GM18502 (cell line): ENCODE measurements around the gene CARD19.

Experiments
- ATAC-seq: cut with Tn5 transposase; IDR thresholded peaks from one replicate; pipeline ENCODE4 v1.9.1; 2021; ENCODE audit warnings: mild to moderate bottlenecking; ENCODE audit not compliant: unreplicated experiment, poor library complexity

CARD19 gene

DNA sequence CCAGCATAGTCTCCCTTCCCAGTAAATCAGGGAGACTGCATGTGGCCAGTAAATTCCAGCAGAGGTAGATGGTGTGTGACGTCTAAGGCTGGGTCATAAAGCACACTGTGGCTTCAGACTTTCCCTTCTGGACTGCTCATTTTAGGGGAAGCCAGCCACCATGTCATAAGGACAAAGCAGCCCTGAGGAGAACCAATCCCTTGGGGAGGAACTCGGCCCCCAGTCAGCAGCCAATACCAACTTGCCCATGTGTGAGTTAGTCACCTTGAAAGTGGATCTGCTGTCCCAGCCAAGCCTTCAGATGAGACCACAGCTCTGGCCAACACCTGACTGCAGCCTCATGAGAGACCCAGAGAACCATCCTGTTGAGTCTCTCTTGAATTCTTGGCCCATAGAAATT is 52.7 kb downstream of the CARD19 start:
- no peak for ATAC-seq

DNA sequence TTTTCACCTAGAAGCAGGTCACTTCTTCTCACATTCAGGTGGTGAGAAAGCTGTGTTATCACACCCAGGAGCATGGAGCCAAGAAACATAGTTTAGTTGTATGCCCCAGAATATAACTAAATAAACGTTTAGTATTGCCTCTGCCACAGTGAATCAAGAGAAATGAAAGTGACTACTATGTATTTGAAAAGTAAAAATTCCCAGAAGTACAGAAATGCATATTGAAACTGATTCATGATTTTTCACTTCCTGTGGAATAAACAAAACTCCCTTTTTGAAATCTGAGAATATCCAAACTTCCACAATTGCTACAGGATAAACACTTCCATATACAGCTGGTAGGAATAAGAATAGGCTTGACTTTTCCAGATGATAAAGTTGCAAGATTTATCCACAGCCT is 53.3 kb downstream of the CARD19 start:
- no peak for ATAC-seq

DNA sequence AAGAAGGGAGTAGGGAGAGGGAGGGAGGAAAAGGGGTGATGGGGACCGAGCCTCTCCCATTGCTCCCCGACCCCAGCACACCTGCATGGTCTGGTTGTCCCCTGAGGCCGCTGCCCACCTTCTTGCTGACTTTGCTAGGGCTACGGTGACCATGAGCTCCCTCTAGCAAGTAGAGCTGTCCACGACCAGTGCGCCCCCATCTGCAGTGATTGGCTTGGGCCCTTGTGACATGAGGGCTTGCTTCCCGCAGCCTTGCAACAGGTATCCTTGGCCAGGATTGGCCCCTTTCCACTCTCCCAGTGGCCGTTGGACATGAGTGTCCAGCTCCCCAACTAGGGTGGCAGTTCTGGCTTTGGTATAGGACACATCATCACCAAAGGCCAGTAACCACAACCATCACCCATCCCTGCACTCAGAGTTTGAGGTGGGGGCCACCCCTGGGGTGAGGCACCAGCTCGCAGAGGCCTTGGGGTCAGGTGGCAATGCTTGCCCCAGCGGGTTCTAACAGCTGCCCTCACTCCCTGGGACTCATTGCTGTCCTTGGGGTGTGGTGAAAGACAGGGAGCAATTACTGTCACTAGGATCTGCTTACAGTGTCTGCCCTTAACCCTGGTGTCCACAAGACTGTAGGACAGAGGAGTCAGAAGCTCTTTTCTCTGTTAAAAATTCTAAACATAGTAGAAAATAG is 55.2 kb downstream of the CARD19 start:
- no peak for ATAC-seq

DNA sequence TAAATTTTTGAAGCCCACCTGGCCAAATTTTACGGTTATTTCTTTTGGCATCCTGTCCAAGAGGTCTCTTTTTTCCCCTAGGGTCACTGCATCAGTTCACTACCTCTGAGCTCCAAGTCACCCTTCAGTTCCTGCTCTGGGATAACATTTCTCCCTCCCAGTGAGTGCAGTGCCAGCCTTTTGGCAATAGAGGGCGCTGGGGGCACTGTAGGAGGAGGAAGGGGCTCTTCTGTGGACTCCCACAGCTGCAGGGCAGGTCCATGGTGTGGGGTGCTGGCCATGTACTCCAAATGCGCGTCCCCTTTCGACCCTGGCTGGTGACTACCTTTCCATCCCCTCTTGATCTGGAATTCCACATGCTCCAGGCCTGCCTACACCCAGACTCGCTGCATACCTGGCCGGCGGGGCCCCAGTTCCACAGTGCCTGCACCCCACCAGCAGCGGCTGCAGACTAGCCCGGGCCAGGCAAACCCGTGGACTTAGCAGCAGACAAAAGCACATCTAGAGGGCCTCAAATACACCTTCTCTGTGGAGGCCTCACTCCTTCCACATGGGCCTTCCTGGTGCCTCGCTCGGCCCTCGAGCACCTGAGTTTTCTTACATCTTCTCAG is 58.4 kb downstream of the CARD19 start:
- ATAC-seq = no peak

DNA sequence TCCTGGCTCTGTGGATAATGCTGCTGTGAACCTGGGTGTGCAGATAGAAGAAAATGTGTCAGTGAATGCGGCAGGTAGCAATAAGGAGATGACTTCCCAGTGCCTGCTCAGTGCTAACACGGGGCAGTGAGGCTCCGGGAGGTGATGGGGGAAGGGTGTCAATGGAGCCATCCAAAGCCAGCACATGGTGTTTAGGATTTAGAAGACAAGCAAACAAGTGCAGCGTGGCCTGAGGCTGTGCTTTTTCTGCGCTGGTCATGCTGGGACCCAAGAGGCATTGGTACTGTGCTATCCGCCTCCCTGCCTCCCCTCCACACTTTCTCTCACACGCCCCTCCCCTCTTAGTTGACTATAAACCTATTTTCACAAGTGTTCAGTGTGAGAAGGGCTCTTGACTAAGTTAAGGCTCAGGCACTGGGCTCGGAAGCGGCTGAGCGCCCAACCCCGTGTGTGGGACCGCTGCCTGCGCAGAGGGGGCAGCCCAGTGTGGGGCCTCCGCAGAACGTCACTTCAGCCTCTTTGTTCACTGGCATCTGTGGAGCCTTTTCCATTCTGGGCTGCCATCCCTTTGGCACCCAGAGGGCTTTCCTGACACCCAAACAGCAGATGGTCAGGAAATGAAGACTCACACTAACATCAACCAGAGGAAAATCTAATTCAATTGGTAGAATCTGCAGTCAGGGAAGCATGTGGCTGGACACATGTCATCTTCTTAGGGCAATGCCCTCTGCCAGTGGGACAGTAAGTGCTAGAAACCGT is 59.9 kb downstream of the CARD19 start:
- ATAC-seq = no peak

DNA sequence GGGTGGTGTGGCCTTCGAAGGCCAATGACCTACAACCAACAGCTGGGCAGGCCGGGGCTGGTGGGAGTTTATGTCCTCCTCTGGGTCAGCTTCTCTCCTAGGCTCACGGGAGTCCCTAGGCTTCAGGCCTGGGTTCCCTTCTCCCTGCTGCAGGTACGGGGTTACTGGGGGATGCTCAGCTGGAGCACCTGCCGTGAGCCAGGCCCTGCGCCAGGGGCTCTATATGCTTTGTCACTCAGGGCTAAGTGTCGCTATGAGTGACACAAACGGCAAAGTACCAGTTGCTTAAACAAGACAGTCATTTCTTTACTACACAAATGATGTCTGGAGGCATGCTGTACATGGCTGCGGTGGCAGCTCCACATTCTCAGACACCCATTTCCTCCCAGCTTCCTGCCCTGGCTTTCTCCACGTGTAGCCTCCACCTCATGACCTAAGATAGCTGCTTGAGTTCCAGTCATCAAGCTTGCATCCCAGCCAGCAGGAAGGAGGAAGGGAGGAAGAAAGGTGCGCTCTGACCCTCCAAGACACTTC is 60.5 kb downstream of the CARD19 start:
- ATAC-seq = peak; percentile 69

DNA sequence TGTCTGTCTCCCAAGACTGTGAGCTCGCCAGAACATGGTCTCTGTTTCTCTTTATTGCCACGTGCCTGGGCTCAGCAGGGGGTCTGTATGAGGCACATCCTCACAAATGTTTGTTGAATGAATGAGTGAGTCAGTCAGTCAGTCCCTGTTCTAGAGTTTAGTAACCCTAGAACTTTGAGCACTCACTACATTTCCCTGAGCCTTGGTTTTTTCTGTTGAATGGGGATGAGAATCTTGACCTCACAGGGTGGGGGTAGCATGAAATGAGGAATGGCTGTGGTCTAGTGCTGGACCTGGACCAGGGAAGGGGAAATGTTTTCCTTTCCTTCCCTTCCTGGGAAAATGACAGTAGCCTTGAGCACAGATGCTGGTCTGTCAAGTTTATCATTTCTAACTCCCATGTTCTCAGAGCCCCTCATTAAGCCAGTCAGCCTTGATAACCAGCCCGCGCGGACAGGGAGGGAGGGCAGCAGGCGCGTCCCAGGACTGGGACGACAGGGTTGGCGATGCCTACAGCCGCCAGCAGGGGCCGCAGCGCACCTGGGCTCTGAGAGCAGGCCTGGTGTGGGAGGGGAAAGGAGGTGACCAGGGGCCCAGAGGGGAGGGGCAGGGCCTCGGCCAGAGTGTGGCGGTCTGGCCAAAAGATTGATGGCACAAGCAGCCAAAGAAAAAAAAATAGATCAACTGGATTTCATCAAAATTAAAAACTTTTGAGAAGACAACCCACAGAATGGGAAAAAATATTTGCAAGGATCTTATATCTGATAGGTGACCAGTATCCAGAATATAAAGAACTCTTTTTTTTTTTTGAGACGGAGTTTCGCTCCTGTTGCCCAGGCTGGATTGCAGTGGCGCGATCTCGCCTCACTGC is 63.8 kb downstream of the CARD19 start:
- peak; percentile 79 for ATAC-seq

DNA sequence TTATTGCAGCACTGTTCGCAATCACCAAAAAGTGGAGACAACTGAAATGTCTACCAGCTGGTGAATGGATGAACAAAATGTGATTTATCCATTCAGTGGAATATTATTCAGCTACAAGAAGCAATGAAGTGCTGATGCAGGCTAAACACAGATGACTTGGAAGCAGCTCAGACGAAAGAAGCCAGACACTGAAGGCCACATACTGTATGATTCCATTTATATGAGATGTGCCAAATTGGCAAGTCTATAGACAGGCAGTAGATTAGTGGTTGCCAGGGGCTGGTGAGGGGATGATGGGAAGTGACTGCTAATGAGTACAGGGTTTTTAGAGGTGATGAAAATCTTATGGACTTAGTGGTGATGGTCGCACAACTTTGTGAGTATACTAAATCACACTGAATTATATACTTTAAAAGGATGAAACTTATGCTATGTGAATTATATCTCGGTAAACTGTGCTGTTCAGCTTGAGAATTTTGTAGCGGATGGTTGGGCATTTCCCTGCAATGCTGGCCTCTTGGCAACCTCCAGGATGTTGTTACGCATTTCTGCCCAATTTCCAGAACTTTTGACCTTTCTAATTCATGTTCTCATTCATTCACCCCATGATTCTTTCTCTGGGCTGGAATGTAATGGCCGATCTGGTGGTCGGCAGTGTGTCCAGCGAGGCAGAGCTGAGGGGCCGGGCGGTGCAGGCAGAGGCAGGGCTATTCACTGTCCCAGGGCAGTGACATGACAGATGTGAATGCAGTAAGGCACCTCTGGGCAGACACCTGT is 66.0 kb downstream of the CARD19 start:
- no peak for ATAC-seq
